Measurements from ENCODE around the gene IPO9.

Gene IPO9

DNA sequence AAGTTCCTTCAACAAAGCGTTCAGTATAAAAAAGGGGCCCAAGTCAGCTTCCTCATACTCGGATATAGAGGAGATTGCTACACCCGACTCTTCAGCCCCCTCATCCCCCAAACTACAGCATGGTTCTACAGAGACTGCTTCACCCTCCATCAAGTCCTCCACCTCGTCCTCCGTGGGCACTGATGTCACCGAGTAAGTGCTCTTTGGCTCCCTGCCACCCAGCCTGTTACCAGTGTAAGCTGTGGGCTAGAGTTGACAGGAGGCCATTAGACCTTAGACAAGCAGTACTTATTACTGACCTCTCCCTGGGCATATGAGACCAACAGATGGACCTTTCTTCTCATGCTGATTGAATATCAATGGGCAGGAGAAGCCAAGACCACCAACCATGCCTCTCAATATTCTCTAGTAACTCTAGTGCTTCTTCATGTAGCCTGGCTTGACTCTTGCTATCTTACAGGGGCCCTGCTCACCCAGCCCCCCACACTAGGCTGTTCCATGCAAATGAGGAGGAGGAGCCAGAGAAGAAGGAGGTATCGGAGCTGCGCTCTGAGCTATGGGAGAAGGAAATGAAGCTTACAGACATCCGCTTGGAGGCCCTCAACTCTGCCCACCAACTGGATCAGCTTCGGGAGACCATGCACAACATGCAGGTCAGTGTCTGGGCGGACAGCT is 20.9 kb upstream of the IPO9 start:
- Histone ChIP-seq H3K4me3 (ENCODE audit: low read depth, low read length) (no peak overlapping the region), H3K27ac (no peak overlapping the region), H3K79me2 (no peaks in the 10 kb centered on the region), H3K27me3 (ENCODE audit: control insufficient read depth, insufficient read depth, low read length) (no peaks in the 10 kb centered on the region), H2AFZ (no peak overlapping the region), H3K4me1 (no peaks in the 10 kb centered on the region), H3K4me2 (ENCODE audit: low read length) (no peak overlapping the region), H3K9me3 (ENCODE audit: control insufficient read depth, low read length) (no peaks in the 10 kb centered on the region), H3K36me3 (ENCODE audit: control insufficient read depth, insufficient read depth, low read length) (no peaks in the 10 kb centered on the region), H3K9ac (no peak overlapping the region)
- TF ChIP-seq, protein P1, sequence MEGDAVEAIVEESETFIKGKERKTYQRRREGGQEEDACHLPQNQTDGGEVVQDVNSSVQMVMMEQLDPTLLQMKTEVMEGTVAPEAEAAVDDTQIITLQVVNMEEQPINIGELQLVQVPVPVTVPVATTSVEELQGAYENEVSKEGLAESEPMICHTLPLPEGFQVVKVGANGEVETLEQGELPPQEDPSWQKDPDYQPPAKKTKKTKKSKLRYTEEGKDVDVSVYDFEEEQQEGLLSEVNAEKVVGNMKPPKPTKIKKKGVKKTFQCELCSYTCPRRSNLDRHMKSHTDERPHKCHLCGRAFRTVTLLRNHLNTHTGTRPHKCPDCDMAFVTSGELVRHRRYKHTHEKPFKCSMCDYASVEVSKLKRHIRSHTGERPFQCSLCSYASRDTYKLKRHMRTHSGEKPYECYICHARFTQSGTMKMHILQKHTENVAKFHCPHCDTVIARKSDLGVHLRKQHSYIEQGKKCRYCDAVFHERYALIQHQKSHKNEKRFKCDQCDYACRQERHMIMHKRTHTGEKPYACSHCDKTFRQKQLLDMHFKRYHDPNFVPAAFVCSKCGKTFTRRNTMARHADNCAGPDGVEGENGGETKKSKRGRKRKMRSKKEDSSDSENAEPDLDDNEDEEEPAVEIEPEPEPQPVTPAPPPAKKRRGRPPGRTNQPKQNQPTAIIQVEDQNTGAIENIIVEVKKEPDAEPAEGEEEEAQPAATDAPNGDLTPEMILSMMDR (IDR thresholded peaks at IDR 0.05), result no peak

DNA sequence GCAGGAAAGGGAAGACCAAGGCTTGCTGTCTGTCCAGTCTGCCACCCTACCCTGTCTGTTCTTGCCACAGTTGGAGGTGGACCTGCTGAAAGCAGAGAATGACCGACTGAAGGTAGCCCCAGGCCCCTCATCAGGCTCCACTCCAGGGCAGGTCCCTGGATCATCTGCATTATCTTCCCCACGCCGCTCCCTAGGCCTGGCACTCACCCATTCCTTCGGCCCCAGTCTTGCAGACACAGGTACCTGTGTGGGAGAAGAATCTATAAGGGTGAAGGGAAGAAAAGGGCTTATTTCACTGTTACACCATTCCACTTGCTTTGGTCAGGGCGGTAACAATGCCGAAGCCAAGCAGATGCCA is 20.3 kb upstream of the IPO9 start:
- no peak overlapping the region for H2AFZ ChIP-seq
- TF ChIP-seq, protein P1 (IDR thresholded peaks at IDR 0.05), result no peak
- no peaks in the 10 kb centered on the region for H3K4me1 ChIP-seq
- no peaks in the 10 kb centered on the region for H3K27me3 ChIP-seq (ENCODE audit: control insufficient read depth, insufficient read depth, low read length)
- no peak overlapping the region for H3K9ac ChIP-seq
- no peak overlapping the region for H3K4me3 ChIP-seq (ENCODE audit: low read depth, low read length)
- no peak overlapping the region for H3K4me2 ChIP-seq (ENCODE audit: low read length)
- no peaks in the 10 kb centered on the region for H3K79me2 ChIP-seq
- no peaks in the 10 kb centered on the region for H3K36me3 ChIP-seq (ENCODE audit: control insufficient read depth, insufficient read depth, low read length)
- no peak overlapping the region for H3K27ac ChIP-seq
- H3K9me3 ChIP-seq (ENCODE audit: control insufficient read depth, low read length), result no peaks in the 10 kb centered on the region

DNA sequence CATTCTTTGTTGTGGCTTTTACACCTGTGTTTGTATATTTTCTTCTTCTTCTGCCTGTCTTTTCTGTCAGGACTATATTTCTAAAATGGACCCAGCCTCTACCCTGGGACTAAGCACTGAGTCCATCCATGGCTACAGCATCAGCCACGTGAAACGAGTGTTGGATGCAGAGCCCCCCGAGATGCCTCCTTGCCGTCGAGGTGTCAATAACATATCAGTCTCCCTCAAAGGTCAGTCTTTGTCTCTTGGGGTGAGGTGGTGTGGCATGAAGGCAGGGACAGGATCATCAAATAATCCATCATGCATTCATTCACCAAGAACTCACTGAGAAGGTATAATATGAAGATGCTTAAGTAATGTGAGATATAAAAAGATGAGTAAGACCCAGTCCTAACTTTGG is 19.1 kb upstream of the IPO9 start:
- TF ChIP-seq, protein P1 (IDR thresholded peaks at IDR 0.05), result no peak
- Histone ChIP-seq H3K4me2 (ENCODE audit: low read length) (no peak overlapping the region), H3K9ac (no peak overlapping the region), H3K4me1 (no peaks in the 10 kb centered on the region), H3K36me3 (ENCODE audit: control insufficient read depth, insufficient read depth, low read length) (no peaks in the 10 kb centered on the region), H3K27me3 (ENCODE audit: control insufficient read depth, insufficient read depth, low read length) (no peaks in the 10 kb centered on the region), H3K79me2 (no peaks in the 10 kb centered on the region), H2AFZ (no peak overlapping the region), H3K4me3 (ENCODE audit: low read depth, low read length) (no peak overlapping the region), H3K9me3 (ENCODE audit: control insufficient read depth, low read length) (no peaks in the 10 kb centered on the region), H3K27ac (no peak overlapping the region)

DNA sequence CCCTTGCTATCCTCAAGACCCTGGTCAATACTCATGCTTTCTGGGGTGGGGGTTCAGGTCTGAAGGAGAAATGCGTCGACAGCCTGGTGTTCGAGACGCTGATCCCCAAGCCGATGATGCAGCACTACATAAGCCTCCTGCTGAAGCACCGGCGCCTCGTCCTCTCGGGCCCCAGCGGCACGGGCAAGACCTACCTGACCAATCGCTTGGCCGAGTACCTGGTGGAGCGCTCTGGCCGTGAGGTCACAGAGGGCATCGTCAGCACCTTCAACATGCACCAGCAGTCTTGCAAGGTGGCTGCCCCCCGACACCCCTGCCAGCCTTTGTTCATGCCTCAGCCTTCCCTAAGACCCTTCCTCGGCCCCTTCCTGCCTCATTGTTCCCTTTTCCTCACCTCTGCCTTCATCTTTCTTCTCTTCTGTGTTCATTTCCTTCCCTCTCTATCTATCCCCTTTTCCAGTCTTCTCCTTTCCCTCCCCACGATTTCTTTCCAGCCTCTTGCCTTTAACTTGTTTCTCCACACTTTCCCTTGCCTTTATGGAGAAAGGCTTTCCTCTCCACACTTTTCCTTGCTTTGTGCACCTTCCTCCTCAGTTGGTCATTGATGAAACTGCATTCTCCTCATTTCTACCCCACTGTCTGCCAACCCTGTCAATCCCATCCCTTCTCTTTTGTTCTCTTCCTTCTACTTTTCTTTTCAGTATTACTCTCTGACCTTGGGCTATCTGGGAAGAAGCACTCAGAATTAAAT is 18.3 kb upstream of the IPO9 start:
- no peak overlapping the region for H2AFZ ChIP-seq
- H3K27ac ChIP-seq, result no peak overlapping the region
- no peak overlapping the region for H3K4me3 ChIP-seq (ENCODE audit: low read depth, low read length)
- no peaks in the 10 kb centered on the region for H3K4me1 ChIP-seq
- no peak overlapping the region for H3K9ac ChIP-seq
- no peaks in the 10 kb centered on the region for H3K79me2 ChIP-seq
- no peaks in the 10 kb centered on the region for H3K36me3 ChIP-seq (ENCODE audit: control insufficient read depth, insufficient read depth, low read length)
- TF ChIP-seq, protein P1 (IDR thresholded peaks at IDR 0.05), result no peak
- H3K27me3 ChIP-seq (ENCODE audit: control insufficient read depth, insufficient read depth, low read length), result no peaks in the 10 kb centered on the region
- no peak overlapping the region for H3K4me2 ChIP-seq (ENCODE audit: low read length)
- H3K9me3 ChIP-seq (ENCODE audit: control insufficient read depth, low read length), result no peaks in the 10 kb centered on the region

DNA sequence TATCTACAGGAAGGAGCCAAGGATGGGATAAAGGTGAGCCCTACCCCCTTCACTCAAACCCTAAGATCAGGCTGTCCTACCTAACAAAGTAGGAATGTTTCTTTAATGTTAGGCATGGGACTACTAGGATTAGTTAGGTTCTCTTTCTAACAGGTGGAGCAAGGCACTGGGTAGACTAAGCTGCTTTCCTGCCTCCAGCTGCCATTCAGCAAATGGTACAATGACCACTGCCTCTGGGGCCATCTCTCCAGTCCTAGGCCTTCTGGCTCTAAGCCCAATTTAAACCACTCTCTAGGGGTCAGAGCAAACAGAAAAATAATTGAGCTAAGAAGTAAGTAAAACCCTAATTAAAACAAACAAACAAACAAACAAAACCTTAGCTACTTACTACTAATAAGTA is 15.7 kb upstream of the IPO9 start:
- Histone ChIP-seq H3K4me2 (ENCODE audit: low read length) (no peak overlapping the region), H3K79me2 (no peaks in the 10 kb centered on the region), H3K36me3 (ENCODE audit: control insufficient read depth, insufficient read depth, low read length) (no peaks in the 10 kb centered on the region), H3K4me3 (ENCODE audit: low read depth, low read length) (no peak overlapping the region), H3K9ac (no peak overlapping the region), H3K27me3 (ENCODE audit: control insufficient read depth, insufficient read depth, low read length) (no peaks in the 10 kb centered on the region), H2AFZ (no peak overlapping the region), H3K27ac (no peak overlapping the region), H3K9me3 (ENCODE audit: control insufficient read depth, low read length) (no peaks in the 10 kb centered on the region), H3K4me1 (no peaks in the 10 kb centered on the region)
- TF ChIP-seq, protein P1 (IDR thresholded peaks at IDR 0.05), result no peak
